HG03066 (cell line): Measurements from ENCODE around the gene PXDN.

Experiments
- ATAC-seq: cut with Tn5 transposase; IDR thresholded peaks from one replicate; pipeline ENCODE4 v1.9.1; 2021; ENCODE audit warnings: low read depth; ENCODE audit not compliant: unreplicated experiment

The PXDN gene

DNA sequence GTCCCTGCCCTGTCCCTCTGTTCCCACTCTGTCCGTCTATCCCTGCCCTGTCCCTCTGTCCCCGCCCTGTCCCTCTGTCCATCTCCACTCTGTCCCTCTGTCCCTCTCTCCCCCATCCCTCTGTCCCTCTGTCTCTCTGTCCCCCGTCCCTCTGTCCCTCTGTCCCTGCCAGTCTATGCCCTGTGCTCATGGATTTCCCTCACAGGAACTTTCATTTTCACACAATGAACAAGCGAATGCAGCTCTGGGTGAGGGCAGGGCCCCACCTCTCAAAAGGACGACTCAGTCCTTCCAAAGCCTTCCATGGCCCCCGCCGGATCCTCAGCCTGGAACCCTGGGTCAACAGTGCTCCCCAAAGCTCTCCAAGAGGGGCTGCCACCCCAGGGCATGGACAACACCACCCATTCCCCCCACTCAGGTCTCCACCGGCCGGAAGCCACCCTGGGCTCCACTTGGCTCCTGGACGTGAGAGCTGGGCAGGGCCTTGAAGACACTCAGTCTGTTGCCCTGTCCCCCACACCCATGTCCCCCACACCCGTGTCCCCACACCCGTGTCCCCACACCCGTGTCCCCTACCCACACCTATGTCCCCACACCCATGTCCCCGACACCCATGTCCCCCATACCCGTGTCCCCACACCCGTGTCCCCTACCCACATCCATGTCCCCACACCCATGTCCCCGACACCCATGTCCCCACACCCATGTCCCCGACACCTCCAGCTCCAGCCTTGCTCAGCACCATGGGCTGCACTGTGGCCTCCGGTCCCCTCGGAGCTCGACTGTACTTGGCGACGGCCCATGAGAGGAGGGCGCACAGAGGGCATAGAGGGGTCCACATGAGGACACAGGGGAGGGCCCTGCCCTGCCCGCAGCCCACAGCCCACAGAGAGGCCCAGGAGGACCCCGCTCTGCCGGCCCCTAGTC lies 156.0 kb downstream of the PXDN start:
- no peak for ATAC-seq

GRCh38 chr2:1586923-1587840 lies 157.1 kb downstream of the PXDN start:
- ATAC-seq: no peak

GRCh38 chr2:1586251-1586922 lies 157.9 kb downstream of the PXDN start:
- no peak for ATAC-seq

- ATAC-seq: no peak
These were observed 158.7 kb downstream of the PXDN start for GRCh38 chr2:1585635-1586034.

DNA sequence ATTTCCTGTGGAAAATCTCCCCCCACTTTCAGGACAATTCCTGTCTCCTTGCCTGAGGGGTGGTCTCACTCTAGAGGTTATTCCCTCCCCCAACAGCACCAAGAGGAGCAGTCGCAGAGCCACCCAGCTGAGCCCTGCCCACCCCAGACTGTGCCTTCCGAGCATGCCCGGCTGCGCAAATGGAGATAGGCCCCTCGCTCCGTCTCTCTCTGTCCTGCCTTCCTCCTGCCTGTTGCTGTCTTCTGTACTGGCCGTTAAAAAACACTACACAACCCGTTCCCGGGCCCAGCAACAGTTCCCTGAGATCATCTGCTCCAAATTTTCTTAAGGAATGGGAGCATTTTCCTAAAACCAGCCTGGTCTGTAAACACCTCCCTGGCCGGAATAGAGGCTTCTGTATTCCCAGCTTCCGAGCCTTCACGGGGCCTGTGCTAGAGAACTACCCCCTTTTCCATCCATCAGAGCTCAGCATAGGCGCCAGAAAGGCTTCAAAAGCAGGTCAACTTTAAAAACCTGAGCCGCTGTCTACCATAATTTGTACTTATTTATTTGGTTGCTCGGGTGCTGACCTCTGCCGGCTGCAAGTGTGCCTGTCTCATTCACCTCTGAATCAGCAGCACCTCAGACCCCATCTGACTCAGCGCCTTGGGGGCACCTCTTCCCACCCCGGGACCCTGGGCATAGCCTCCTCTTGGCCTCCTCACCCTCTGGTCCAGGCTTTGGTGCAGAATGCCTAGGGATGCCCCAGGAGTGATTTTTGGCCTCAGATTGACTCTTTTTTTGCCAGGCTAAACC lies 159.4 kb downstream of the PXDN start:
- ATAC-seq: no peak

DNA sequence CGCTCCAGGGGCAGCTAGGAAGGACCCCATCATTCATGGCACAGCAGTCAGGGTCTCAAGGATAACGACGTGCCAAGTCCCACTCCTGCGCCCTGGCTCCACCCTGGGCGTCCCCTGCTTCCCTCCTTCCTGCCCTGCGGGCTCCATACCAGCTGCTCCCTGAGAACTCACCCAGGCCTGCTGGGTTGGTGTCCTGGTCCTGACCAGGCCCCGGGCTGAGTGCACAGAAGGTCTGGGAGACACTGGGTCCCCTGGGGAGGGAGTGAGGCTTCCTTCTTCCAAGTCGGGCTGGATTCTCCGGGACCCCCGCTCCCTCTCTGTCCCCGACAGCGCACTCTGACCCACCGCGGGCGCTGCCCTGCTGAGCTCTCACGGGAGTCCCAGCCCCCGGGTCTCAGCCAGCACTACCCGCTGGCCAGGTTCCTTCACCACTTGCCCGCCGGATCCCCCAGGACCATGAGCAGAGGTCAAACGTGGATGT lies 160.2 kb downstream of the PXDN start:
- ATAC-seq: no peak

- no peak for ATAC-seq
These were observed 161.4 kb downstream of the PXDN start for GRCh38 chr2:1582891-1583341.

GRCh38 chr2:1581965-1582625 lies 162.2 kb downstream of the PXDN start:
- no peak for ATAC-seq
